Fibroblast of gingiva (primary cell): ENCODE data around the gene POPDC3.
A peak's percentile ranks its signal among the peaks of the same experiment; 100 is the strongest.
"Not testable (repeated sequence)": the region's sequence is repeated elsewhere in the genome, so short reads cannot be mapped to it uniquely, and the experiment has no call there.

Source experiments
- DNase-seq: peaks from one replicate; pipeline ENCODE4 v3.0.0-alpha.2; 2011; ENCODE audit warnings: low read depth

Gene POPDC3

GRCh38 chr6:105194591-105194990 lies 14.8 kb upstream of the POPDC3 start:
- no peak for DNase-seq

- no peak for DNase-seq
Measured at GRCh38 chr6:105194106-105194505, 14.3 kb upstream of the POPDC3 start.

GRCh38 chr6:105193647-105194046 lies 13.8 kb upstream of the POPDC3 start:
- peak; percentile 87 for DNase-seq

- DNase-seq: peak; percentile 53
Measured at GRCh38 chr6:105192707-105193465, 13.1 kb upstream of the POPDC3 start.

GRCh38 chr6:105191351-105191750 lies 11.5 kb upstream of the POPDC3 start:
- DNase-seq: peak; percentile 39

GRCh38 chr6:105189026-105189820 lies 9.4 kb upstream of the POPDC3 start:
- peak; percentile 33 for DNase-seq

GRCh38 chr6:105188251-105188650 lies 8.4 kb upstream of the POPDC3 start:
- DNase-seq: no peak

GRCh38 chr6:105186576-105186975 lies 6.8 kb upstream of the POPDC3 start:
- DNase-seq: no peak

- peak; percentile 64 for DNase-seq
Measured at GRCh38 chr6:105184921-105185320, 5.1 kb upstream of the POPDC3 start.

- DNase-seq: no peak
Measured at GRCh38 chr6:105181981-105182515, 2.2 kb upstream of the POPDC3 start.

- DNase-seq: no peak
Measured at GRCh38 chr6:105178636-105179035, 1.2 kb downstream of the POPDC3 start.

- peak; percentile 94 for DNase-seq
Measured at GRCh38 chr6:105178110-105178509, 1.7 kb downstream of the POPDC3 start.

- DNase-seq: no peak
Measured at GRCh38 chr6:105177556-105177955, 2.3 kb downstream of the POPDC3 start.

- DNase-seq: peak; percentile 46
Measured at GRCh38 chr6:105174512-105174911, 5.3 kb downstream of the POPDC3 start.

GRCh38 chr6:105172515-105172914 lies 7.3 kb downstream of the POPDC3 start:
- not testable (repeated sequence) for DNase-seq

- peak; percentile 33 for DNase-seq
Measured at GRCh38 chr6:105170059-105170458, 9.8 kb downstream of the POPDC3 start.

- no peak for DNase-seq
Measured at GRCh38 chr6:105167914-105168313, 11.9 kb downstream of the POPDC3 start.

- peak; percentile 51 for DNase-seq
Measured at GRCh38 chr6:105164418-105164817, 15.4 kb downstream of the POPDC3 start.

- no peak for DNase-seq
Measured at GRCh38 chr6:105163183-105163582, 16.6 kb downstream of the POPDC3 start.

- no peak for DNase-seq
Measured at GRCh38 chr6:105162377-105162776, 17.4 kb downstream of the POPDC3 start.

GRCh38 chr6:105161421-105161820 lies 18.4 kb downstream of the POPDC3 start:
- peak; percentile 39 for DNase-seq

- no peak for DNase-seq
Measured at GRCh38 chr6:105153676-105154075, 26.1 kb downstream of the POPDC3 start.

- no peak for DNase-seq
Measured at GRCh38 chr6:105152880-105153279, 26.9 kb downstream of the POPDC3 start.
